ENCODE data around the gene EXOC3L4. TPM values are rescaled to one million over a fixed set of nuclear protein-coding genes. Genes with fewer than 3 reads are reported as not detected.

Gene EXOC3L4
- total and polyA plus RNA-seq, 2 donors (not counting 1 experiment from before 2014, with no cell fraction given) = not detected

- intact Hi-C loops (cut with micrococcal nuclease) = no loop called here
- 67% methylated on average over 16 of the region's 20 CpGs for WGBS (ENCODE audit: insufficient coverage)
- peaks cover 0 to 11% of the 10 kb centered on the region in 2 donors for H3K4me1 ChIP-seq (ENCODE audit: control insufficient read depth in 2 of 2, insufficient read depth in 2 of 2, low read length in 2 of 2)
- no peaks in the 10 kb centered on the region for H3K79me2 ChIP-seq (ENCODE audit: control insufficient read depth, insufficient read depth, low read length)
- no peak overlapping the region for H2AFZ ChIP-seq (ENCODE audit: insufficient read depth, low read depth, low read length, poor library complexity, severe bottlenecking)
- no peaks in the 10 kb centered on the region for H4K20me1 ChIP-seq (ENCODE audit: control insufficient read depth, insufficient read depth, low read length, poor library complexity, severe bottlenecking)
- H3K4me2 ChIP-seq (replicated peaks; ENCODE audit: low read depth, low read length, poor library complexity, severe bottlenecking) = no peak overlapping the region
- H3K4me3 Mint-ChIP-seq = no peak overlapping the region
- peaks cover 0 to 4% (median 0%) of the 10 kb centered on the region in 4 experiments for H3K27me3 ChIP-seq (replicated peaks in 1 of 4; ENCODE audit: control extremely low read depth in 1 of 4, control insufficient read depth in 3 of 4, insufficient read depth in 4 of 4, low read length in 3 of 4)
- no peak for TF ChIP-seq EZH2 (IDR thresholded peaks at IDR 0.05; ENCODE audit: borderline replicate concordance, insufficient read depth, low read depth, low read length, poor library complexity, severe bottlenecking)
- TF ChIP-seq, protein P1, sequence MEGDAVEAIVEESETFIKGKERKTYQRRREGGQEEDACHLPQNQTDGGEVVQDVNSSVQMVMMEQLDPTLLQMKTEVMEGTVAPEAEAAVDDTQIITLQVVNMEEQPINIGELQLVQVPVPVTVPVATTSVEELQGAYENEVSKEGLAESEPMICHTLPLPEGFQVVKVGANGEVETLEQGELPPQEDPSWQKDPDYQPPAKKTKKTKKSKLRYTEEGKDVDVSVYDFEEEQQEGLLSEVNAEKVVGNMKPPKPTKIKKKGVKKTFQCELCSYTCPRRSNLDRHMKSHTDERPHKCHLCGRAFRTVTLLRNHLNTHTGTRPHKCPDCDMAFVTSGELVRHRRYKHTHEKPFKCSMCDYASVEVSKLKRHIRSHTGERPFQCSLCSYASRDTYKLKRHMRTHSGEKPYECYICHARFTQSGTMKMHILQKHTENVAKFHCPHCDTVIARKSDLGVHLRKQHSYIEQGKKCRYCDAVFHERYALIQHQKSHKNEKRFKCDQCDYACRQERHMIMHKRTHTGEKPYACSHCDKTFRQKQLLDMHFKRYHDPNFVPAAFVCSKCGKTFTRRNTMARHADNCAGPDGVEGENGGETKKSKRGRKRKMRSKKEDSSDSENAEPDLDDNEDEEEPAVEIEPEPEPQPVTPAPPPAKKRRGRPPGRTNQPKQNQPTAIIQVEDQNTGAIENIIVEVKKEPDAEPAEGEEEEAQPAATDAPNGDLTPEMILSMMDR (IDR thresholded peaks at IDR 0.05) = no peak
- ATAC-seq (ENCODE audit: low read depth) (no peak), DNase-seq (no peak)
- H3K36me3 ChIP-seq (replicated peaks in 1 of 2; ENCODE audit: control extremely low read depth in 1 of 2, control insufficient read depth in 1 of 2, extremely low read depth in 1 of 2, insufficient read depth in 2 of 2, low read length in 1 of 2) = no peaks in the 10 kb centered on the region
- ChIA-PET POLR2A (no interaction called here), CTCF (interaction anchor here (1.2 kb wide), 1 partner anchor 32 kb away, joined by 5 read pairs; no protein-coding TSS in a partner anchor)
- peaks cover 16% of the 10 kb centered on the region for H3K4me1 Mint-ChIP-seq
- H3K4me3 ChIP-seq (ENCODE audit: control extremely low read depth in 1 of 5, extremely low read depth in 1 of 5, insufficient read depth in 1 of 5, low read depth in 2 of 5, low read length in 4 of 5) = no peak overlapping the region
- no peak overlapping the region for H3K27ac Mint-ChIP-seq
- H3K27me3 Mint-ChIP-seq = peaks cover 14% of the 10 kb centered on the region
- no peak overlapping the region for H3K9ac ChIP-seq (ENCODE audit: low read length)
- no peaks in the 10 kb centered on the region for H3K9me3 ChIP-seq (ENCODE audit: control extremely low read depth in 1 of 3, control insufficient read depth in 2 of 3, insufficient read depth in 1 of 3, low read length in 2 of 3)
- H3K27ac ChIP-seq (ENCODE audit: low read length in 2 of 2) = no peak overlapping the region
- no peaks in the 10 kb centered on the region for H3K9me3 Mint-ChIP-seq (ENCODE audit: insufficient read depth)
Measured at GRCh38 chr14:103136388-103137271, 42.1 kb downstream of the EXOC3L4 start.

Data from B cell (primary cell).